A673 (cell line): ENCODE results near the gene ITGA1.

Experiments
- CTCF ChIP-seq: fragments of 300-800, 200-600 bp; sonication (generic); conservative IDR thresholded peaks from 2 replicates; pipeline ENCODE4 v1.5.1; 2017; ENCODE audit warnings: low read depth, mild to moderate bottlenecking, antibody characterized with exemption, low read length, moderate library complexity, mixed read lengths
- EZH2 ChIP-seq: fragments of 200-600 bp; sonication (generic); IDR thresholded peaks from 2 replicates; pipeline ENCODE4 v1.6.1; 2017; ENCODE audit warnings: borderline replicate concordance, low read depth, mild to moderate bottlenecking, mixed read lengths, antibody characterized with exemption, low read length; ENCODE audit not compliant: poor library complexity, severe bottlenecking

GRCh38 chr5:52804981-52805380, 17.3 kb downstream of the ITGA1 start:
- TF ChIP-seq CTCF (no peak), EZH2 (no peak)
